ENCODE results near the gene KRT9.
A peak's percentile ranks its signal among the peaks of the same experiment; 100 is the strongest.
"Not testable (repeated sequence)": the region's sequence is repeated elsewhere in the genome, so short reads cannot be mapped to it uniquely, and the experiment has no call there.

KRT9 gene

GRCh38 chr17:41544491-41544892 is 27.4 kb downstream of the KRT9 start:
- DNase-seq, result peak; percentile 85
- H3K27me3 ChIP-seq, result no peaks in the 10 kb centered on the region
- H3K9me3 ChIP-seq, result 0 out of 2 replicates have a peak, but pooled peaks cover 2% of the 10 kb centered on the region
- no peak overlapping the region for H3K4me3 ChIP-seq (ENCODE audit: low read depth, low read length)
- peaks cover 21% of the 10 kb centered on the region for H3K4me1 ChIP-seq
- TF ChIP-seq, protein P1, sequence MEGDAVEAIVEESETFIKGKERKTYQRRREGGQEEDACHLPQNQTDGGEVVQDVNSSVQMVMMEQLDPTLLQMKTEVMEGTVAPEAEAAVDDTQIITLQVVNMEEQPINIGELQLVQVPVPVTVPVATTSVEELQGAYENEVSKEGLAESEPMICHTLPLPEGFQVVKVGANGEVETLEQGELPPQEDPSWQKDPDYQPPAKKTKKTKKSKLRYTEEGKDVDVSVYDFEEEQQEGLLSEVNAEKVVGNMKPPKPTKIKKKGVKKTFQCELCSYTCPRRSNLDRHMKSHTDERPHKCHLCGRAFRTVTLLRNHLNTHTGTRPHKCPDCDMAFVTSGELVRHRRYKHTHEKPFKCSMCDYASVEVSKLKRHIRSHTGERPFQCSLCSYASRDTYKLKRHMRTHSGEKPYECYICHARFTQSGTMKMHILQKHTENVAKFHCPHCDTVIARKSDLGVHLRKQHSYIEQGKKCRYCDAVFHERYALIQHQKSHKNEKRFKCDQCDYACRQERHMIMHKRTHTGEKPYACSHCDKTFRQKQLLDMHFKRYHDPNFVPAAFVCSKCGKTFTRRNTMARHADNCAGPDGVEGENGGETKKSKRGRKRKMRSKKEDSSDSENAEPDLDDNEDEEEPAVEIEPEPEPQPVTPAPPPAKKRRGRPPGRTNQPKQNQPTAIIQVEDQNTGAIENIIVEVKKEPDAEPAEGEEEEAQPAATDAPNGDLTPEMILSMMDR (IDR thresholded peaks at IDR 0.05; ENCODE audit: low read depth, low read length), result no peak
- no peaks in the 10 kb centered on the region for H3K36me3 ChIP-seq

- not testable (repeated sequence) for H3K36me3 ChIP-seq; H3K4me3 ChIP-seq (ENCODE audit: low read depth, low read length); H3K27me3 ChIP-seq; DNase-seq; H3K9me3 ChIP-seq
- peaks cover 24% of the 10 kb centered on the region for H3K4me1 ChIP-seq
Observed at GRCh38 chr17:41542786-41543185, 29.1 kb downstream of the KRT9 start.

DNA sequence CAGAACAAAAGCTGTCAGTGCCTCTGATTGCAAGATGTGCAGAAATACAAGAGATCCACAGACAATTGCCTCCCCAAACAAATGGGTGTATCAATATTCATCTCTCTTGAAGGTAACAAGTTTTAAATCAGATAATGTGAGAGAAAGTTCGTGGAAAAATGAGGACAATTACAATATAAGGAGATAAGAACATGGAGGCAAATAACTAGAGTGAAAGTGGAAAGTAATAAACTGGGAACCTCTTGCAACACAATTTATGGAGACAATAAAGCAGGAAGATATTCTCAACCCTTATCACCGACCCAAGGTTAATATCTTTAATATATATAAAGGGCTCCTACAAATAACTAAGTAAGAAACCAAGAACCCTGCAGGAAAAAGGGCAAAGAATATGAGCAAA is 29.5 kb downstream of the KRT9 start:
- H3K4me1 ChIP-seq, result peaks cover 25% of the 10 kb centered on the region
- H3K27me3 ChIP-seq, result no peaks in the 10 kb centered on the region
- H3K36me3 ChIP-seq, result no peaks in the 10 kb centered on the region
- no peak for DNase-seq
- H3K4me3 ChIP-seq (ENCODE audit: low read depth, low read length), result no peak overlapping the region
- 0 out of 2 replicates have a peak, but pooled peaks cover 2% of the 10 kb centered on the region for H3K9me3 ChIP-seq
- TF ChIP-seq, protein P1 (IDR thresholded peaks at IDR 0.05; ENCODE audit: low read depth, low read length), result no peak

- Histone ChIP-seq H3K9me3 (no peaks in the 10 kb centered on the region), H3K27me3 (no peaks in the 10 kb centered on the region), H3K4me1 (peaks cover 32% of the 10 kb centered on the region), H3K4me3 (ENCODE audit: low read depth, low read length) (no peak overlapping the region), H3K36me3 (no peaks in the 10 kb centered on the region)
- no peak for DNase-seq
- TF ChIP-seq, protein P1 (IDR thresholded peaks at IDR 0.05; ENCODE audit: low read depth, low read length), result no peak
Observed at GRCh38 chr17:41540921-41541625, 30.8 kb downstream of the KRT9 start.

GRCh38 chr17:41539979-41540701 is 31.7 kb downstream of the KRT9 start:
- Histone ChIP-seq H3K9me3 (no peaks in the 10 kb centered on the region), H3K4me3 (ENCODE audit: low read depth, low read length) (no peak overlapping the region), H3K27me3 (no peaks in the 10 kb centered on the region), H3K36me3 (no peaks in the 10 kb centered on the region), H3K4me1 (peaks cover 39% of the 10 kb centered on the region)
- no peak for DNase-seq
- TF ChIP-seq, protein P1 (IDR thresholded peaks at IDR 0.05; ENCODE audit: low read depth, low read length), result no peak

DNA sequence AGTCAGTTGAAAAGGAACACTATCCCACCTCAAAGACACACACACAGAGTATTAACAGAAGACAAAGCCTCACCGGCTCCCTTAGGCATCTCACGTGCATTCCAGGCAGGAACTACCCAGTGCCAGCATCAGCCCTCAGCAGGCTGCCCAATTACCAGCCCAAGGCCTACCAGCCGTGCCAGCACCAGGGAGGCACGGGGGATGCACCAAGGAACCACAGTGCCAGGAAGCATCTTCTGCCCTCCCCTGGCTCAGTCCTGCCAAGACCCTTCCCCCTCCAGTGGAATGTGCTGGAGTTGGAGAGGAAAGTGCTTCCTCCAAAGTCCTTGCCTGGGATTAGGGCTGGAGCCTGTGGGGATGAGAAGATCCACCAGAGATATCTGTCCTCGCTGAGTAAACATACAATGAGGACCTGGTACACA is 32.8 kb downstream of the KRT9 start:
- TF ChIP-seq, protein P1 (IDR thresholded peaks at IDR 0.05; ENCODE audit: low read depth, low read length), result no peak
- Histone ChIP-seq H3K4me3 (ENCODE audit: low read depth, low read length) (no peak overlapping the region), H3K4me1 (peaks cover 36% of the 10 kb centered on the region), H3K36me3 (no peaks in the 10 kb centered on the region), H3K27me3 (no peaks in the 10 kb centered on the region), H3K9me3 (no peaks in the 10 kb centered on the region)
- no peak for DNase-seq
